ENCODE results near the gene TMEM259. TPM values are rescaled to one million over a fixed set of nuclear protein-coding genes. Genes with fewer than 3 reads are reported as not detected.

Gene TMEM259
- total and polyA plus RNA-seq, 9 of the 15 experiments (the other 6 are each of a cell fraction or from before 2014, with no cell fraction given), result 0.52 to 231 (median 63.6) TPM

GRCh38 chr19:1062387-1063029 is 41.6 kb upstream of the TMEM259 start:
- CTCF ChIA-PET (ENCODE audit: low intra/inter-chr PET ratio), result no interaction called here
- 78% methylated on average over 9 of the region's 17 CpGs for WGBS (ENCODE audit: insufficient coverage, low coverage, missing lambda C conversion rate)
- no peak overlapping the region for H3K4me2 ChIP-seq (ENCODE audit: insufficient read depth, low read length)
- H3K27ac ChIP-seq (ENCODE audit: extremely low read depth, low read depth, low read length), result no peak overlapping the region
- ATAC-seq (peak; percentile 72), DNase-seq (ENCODE audit: extremely low read depth in 1 of 4, low spot score in 3 of 4) (peak in 3 of 4 experiments; percentile 81 to 85 (median 83)), FAIRE-seq (no peak)
- H3K4me1 ChIP-seq (replicated peaks in 1 of 2; ENCODE audit: control insufficient read depth in 2 of 2, insufficient read depth in 2 of 2, low read length in 2 of 2), result peaks cover 9 to 60% of the 10 kb centered on the region in 2 experiments
- no peak overlapping the region for H2AFZ ChIP-seq (ENCODE audit: low read depth, low read length)
- POLR2A ChIA-PET, result interaction anchor here (0.5 to 1.1 kb wide), 2 partner anchors 8 to 37 kb away, joined by 3 to 4 read pairs; no protein-coding TSS in a partner anchor
- intact Hi-C loops (cut with micrococcal nuclease), result no loop called here
- BruUV-seq (replicated peaks), result no TSS peak
- no peaks in the 10 kb centered on the region for H3K9me1 ChIP-seq (ENCODE audit: control insufficient read depth, insufficient read depth, low read length)
- peaks cover 40% of the 10 kb centered on the region for H3K36me3 ChIP-seq (ENCODE audit: control insufficient read depth, insufficient read depth, low read length)
- no peak overlapping the region for H3K4me3 ChIP-seq
- no peaks in the 10 kb centered on the region for H3K27me3 ChIP-seq (ENCODE audit: control insufficient read depth in 2 of 2, insufficient read depth in 2 of 2, low read length in 2 of 2)
- H3K9me3 ChIP-seq (replicated peaks; ENCODE audit: control insufficient read depth, insufficient read depth, low read depth, low read length), result no peaks in the 10 kb centered on the region
- in situ Hi-C loops (cut with MboI), result no loop called here
- peak overlapping the region in 1 of 2 experiments; percentile 37; a peak in 1 of 4 replicates for H3K9ac ChIP-seq (ENCODE audit: insufficient read depth in 1 of 2, low read depth in 2 of 2, low read length in 2 of 2)
- H4K20me1 ChIP-seq (replicated peaks; ENCODE audit: control insufficient read depth, insufficient read depth, low read length), result no peaks in the 10 kb centered on the region
- H3K79me2 ChIP-seq (ENCODE audit: control insufficient read depth, insufficient read depth, low read length), result no peaks in the 10 kb centered on the region
- TF ChIP-seq PCBP1 (IDR thresholded peaks at IDR 0.05; ENCODE audit: low read depth, low read length, poor library complexity, severe bottlenecking) (no peak), PTBP1 (IDR thresholded peaks at IDR 0.05; ENCODE audit: low read depth, low read length) (no peak), TCF15 (CRISPR knock-in tag; IDR thresholded peaks at IDR 0.05) (no peak), AFF4 (CRISPR knock-in tag; IDR thresholded peaks at IDR 0.05) (no peak), POU5F1 (IDR thresholded peaks at IDR 0.05; ENCODE audit: borderline replicate concordance, low read depth, low read length, partially characterized antibody) (no peak)
